Inflammatory macrophage (primary cell): ENCODE results near the gene RAE1.
"Not testable (repeated sequence)": the region's sequence is repeated elsewhere in the genome, so short reads cannot be mapped to it uniquely, and the experiment has no call there.

Source experiments
- DNase-seq, 2 donors: peaks; one replicate each; pipeline ENCODE4 v3.0.0-alpha.2; 2020 to 2022

The RAE1 gene

GRCh38 chr20:57326667-57327455 is 24.2 kb upstream of the RAE1 start:
- DNase-seq: no peak

DNA sequence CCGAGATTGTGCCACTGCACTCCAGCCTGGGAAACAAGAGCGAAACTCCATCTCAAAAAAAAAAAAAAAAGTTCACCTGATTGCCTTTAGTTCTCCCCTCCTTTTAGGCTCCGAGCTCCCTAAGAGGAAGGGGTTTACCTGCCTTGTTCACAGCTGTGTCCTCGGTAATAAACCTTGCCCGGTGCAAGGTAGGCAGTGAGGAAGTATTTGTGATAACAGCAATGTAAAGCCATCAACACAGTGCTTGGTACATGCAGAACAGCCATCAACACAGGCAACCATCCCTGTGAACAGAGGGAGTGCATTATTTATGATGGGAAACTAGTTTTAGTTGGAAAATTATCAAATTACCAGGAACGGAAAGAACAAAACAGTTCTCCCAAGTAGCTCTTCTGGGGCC is 23.2 kb upstream of the RAE1 start:
- no peak for DNase-seq

GRCh38 chr20:57329608-57330221 is 21.3 kb upstream of the RAE1 start, which contains the start of gene SPO11:
Gene SPO11, plus strand, starts transcription at chr20:57329803. Its CDS starts 65 bp downstream, at chr20:57329868.
- DNase-seq: no peak

DNA sequence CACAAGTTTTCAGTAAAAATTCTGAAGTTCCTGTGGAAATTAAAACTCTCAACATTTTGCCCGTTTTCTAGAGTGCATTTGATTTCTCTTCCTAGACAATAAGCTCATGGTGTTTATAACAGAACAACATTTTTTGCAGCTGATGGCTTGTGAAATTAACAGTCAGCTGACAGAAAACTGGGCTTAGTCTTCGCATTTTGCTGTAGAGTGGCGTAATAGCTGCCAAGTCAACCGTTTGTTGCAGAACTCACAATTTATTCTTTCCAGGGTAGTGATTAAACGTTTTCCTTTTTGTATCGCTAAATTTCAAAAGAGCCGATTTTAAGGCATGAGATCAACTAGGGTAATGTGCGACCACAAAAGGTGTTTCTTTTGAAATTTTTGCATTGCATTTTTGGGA is 20.1 kb upstream of the RAE1 start:
- peak; percentile 46 to 55 for DNase-seq

- DNase-seq: no peak
Measured at GRCh38 chr20:57332105-57333089, 18.7 kb upstream of the RAE1 start.

DNA sequence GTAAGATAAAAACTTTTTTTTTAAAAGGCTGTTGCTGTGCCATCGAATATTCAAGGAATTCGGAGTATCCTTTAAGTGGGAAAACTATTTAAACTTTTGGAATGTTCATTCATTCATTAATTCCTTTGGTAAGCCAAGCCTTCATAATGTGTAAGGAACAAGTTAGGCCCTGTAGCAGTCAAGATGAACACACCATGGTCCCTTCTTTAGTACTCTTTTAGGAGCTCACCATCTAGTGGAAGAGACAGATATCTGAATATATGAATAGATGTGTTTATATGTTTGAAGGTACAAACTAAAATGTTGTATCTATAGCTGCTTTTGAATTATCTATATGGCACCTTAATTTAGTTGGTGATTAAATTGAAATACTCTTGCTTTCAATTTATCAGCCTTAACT is 15.7 kb upstream of the RAE1 start:
- no peak for DNase-seq

DNA sequence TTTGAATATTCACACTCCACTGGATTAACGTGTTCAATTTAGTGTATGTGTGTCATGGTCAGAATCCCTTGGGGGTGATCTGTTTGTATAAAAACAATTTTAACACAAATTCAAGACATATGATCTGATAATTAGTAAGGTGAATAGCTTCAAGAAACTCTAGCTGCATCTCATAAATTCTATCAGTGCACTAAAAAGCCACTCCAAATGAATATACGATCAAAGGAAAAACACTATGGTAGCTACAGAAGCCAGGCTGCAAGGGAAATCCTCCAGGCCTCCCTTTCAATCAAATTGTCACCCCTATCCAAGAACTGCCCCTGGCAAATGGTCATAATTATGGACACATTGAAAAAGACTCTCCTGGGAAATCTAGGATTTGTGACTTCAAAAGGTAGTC is 9.4 kb upstream of the RAE1 start:
- DNase-seq: no peak

GRCh38 chr20:57342829-57343228 is 8.2 kb upstream of the RAE1 start:
- DNase-seq: no peak

GRCh38 chr20:57346477-57346876 is 4.6 kb upstream of the RAE1 start:
- DNase-seq: peak; percentile 73 to 78

GRCh38 chr20:57347393-57347792 is 3.7 kb upstream of the RAE1 start:
- DNase-seq: no peak

DNA sequence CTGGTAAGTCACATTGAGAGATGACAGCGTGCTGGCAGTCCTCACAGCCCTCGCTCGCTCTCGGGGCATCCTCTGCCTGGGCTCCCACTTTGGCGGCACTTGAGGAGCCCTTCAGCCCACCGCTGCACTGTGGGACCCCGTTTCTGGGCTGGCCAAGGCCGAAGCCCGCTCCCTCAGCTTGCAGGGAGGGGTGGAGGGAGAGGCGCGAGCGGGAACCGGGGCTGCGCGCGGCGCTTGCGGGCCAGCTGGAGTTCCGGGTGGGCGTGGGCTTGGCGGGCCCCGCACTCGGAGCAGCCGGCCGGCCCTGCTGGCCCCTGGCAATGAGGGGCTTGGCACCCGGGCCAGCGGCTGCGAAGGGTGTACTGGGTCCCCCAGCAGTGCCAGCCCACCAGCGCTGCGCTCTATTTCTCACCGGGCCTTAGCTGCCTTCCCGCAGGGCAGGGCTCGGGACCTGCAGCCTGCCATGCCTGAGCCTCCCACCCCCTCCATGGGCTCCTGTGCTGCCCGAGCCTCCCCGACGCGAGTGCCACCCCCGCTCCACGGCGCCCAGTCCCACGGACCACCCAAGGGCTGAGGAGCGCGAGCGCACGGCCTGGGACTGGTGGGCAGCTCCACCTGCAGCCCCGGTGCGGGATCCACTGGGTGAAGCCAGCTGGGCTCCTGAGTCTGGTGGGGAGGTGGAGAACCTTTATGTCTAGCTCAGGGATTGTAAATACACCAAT is 2.7 kb upstream of the RAE1 start:
- not testable (repeated sequence) for DNase-seq

- DNase-seq: not testable (repeated sequence)
Measured at GRCh38 chr20:57348922-57349574, 2.0 kb upstream of the RAE1 start.

DNA sequence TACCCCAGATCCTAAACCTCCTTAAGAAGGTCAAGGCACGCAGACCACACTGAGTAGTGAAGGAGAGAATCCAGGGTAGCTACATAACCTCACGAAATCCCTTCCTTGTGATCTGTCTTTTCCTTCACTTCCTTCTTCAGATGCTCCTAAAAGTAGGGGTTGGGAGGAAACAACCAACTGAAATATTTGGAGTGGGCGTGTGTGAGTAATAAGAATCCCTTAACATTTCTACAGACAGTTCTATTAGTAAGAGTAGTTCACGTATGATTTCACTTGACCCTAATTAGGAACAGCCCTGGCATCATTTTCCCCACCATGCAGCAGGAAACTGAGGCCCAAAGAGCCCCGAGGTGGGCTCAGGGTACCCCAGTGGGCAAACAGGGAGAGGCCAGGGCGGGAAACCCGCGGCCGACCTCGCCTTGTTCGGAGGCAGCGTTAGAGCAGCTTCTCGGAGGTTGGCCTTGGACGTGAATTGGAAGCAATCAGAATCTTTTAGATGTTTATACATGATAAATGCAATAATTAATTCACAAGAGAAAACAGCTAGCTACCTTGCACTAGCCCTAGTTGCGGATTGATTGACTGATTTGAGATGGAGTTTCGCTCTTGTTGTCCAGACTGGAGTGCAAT is 859 bp upstream of the RAE1 start:
- DNase-seq: peak; percentile 73 to 82

DNA sequence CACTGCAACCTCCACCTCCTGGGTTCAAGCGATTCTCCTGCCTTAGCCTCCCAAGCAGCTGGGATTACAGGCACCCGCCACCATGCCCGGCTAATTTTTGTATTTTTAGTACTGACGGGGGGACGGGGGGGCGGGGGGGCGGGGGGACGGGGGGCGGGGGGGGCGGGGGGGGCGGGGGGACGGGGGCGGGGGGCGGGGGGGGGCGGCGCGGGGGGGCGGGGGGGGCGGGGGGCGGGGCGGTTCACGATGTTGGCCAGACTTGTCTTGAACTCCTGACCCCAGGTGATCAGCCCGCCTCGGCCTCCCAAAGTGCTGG is 371 bp upstream of the RAE1 start:
- not testable (repeated sequence) for DNase-seq

- DNase-seq: no peak
Measured at GRCh38 chr20:57352305-57352704, 1.2 kb downstream of the RAE1 start.

DNA sequence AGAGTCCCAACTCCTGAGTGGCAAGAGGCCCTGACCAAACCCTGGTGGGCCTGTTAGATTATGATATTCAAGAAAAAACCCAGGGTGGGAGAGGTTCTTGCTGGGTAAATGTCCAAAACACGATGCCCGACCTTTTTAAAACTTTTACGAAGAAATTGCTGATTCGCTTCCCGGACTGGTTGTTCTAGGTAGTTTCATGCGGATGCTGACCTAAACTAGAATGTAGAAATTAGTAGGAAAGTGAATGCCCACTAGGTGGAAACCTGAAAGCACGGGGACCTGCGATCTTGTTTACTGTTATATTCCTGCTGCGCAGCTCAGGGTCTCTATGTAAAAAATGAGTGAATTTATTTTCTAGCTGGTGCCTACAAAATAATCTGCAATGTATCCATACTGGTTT is 2.3 kb downstream of the RAE1 start:
- no peak for DNase-seq

DNA sequence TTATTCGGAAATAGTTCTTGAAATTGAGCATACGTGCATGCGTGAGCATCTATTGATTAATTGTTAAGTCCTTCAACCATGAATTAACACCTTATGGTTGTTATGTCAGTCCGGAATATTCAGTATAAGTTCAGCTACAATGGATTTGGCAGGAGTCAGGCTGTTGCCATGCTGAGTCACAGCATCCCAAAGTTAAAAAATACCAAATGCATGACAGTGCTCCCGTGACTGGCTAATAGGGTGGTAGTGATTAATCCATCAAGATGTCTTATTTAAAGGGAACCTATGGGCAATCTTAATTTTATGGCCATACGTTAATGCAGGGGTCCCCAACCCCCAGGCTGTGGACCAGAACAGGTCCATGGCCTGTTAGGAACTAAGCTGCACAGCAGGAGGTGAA is 10.5 kb downstream of the RAE1 start:
- DNase-seq: no peak

GRCh38 chr20:57364451-57364850 is 13.4 kb downstream of the RAE1 start:
- no peak for DNase-seq

GRCh38 chr20:57369596-57369995 is 18.5 kb downstream of the RAE1 start:
- peak; percentile 38 to 55 for DNase-seq

DNA sequence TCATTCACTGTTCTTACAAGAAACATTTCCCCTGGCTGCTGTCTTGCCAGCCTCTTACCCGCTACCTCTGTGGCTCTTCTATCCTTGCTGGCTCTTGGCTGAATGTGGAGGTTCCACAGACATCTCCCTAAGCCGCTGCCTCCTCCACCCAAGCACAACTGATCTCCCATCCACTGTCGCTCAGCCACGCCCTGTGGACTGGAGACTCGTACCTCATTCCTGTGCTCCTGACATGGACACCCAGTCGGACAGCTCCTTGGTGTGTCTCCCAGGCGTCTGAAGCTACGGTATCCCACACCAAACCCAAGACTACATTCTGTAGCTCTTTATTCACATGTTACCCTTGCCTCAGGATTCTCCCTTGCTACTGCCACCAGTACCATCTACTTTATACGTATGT is 19.3 kb downstream of the RAE1 start:
- DNase-seq: no peak

- no peak for DNase-seq
Measured at GRCh38 chr20:57371363-57371762, 20.3 kb downstream of the RAE1 start.

DNA sequence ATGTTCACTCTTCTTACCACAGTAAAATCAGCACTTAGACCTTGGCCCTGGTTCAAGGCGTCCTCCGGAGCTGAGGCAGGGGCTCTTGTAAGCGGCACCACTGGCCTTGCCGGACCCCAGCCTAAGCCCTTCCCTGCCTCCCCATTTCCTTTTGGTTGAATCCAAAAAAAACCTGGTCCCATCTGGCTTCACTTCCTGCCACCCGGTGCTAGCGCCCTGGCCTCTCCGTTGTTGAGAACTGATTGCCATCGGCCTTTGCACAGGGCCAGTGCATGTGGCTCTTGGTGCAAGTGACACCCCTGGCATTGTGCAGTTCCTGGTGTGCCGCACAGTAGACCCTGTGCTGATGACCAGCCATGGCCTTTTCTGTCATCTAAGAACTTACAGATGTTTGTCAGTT is 21.1 kb downstream of the RAE1 start:
- DNase-seq: no peak
